ENCODE measurements around the gene RS1. TPM values are rescaled to one million over a fixed set of nuclear protein-coding genes. Genes with fewer than 3 reads are reported as not detected.

RS1 gene
- total and polyA plus RNA-seq, 2 of the 4 experiments (the other 2 are of a cell fraction): not detected

DNA sequence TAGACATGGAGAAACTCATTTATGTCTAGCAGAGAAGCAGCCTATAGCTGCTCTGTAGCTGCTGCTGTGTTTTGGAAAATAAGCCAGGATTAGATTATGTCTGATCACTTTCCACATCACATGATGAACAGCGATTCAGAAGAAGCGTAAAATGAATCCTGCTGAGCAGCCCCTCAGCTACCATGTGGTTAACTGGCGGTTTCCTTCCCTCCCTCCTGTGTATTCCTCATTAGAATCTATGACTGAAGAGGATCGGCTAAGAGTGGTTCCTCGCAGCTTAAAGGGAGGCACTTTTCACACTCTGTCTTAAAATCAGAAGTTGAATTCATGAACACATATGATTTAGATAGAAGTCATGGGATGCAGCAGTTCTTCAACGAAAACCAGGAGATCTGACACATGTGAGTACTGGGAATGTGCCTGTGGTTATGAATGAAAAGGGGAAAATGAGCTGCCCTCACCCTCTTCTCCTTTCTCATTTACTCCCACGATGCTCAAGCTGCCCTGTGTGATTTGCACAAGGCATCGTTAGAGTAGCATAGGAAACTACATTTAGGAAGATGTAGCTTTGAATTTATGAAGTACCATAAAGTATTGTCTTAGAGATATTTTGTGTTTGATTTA lies 35.6 kb upstream of the RS1 start, which contains the start of gene PPEF1:
Gene PPEF1, plus strand, starts transcription at position 220 of the 624 bp plus-strand sequence. Its CDS starts 136 bp downstream, at position 356.
- Histone ChIP-seq H3K79me1 (ENCODE audit: low read depth in 1 of 2, low read length in 2 of 2) (no peaks in the 10 kb centered on the region), H3K18ac (ENCODE audit: low read depth, low read length) (no peak within 1 kb of the TSS), H3K9ac (ENCODE audit: low read depth, low read length) (no peak within 1 kb of the TSS), H4K20me1 (ENCODE audit: insufficient read depth, low read length) (no peaks in the 10 kb centered on the region), H4K91ac (ENCODE audit: insufficient read depth, low read depth, low read length) (no peak within 1 kb of the TSS), H3K56ac (ENCODE audit: extremely low read depth, insufficient read depth, low read length) (no peak within 1 kb of the TSS), H3K9me3 (ENCODE audit: control insufficient read depth, insufficient read depth, low read length) (no peaks in the 10 kb centered on the region), H4K5ac (ENCODE audit: low read depth, low read length) (no peak within 1 kb of the TSS), H3K36me3 (ENCODE audit: control insufficient read depth, insufficient read depth, low read length) (no peaks in the 10 kb centered on the region), H3K4me2 (ENCODE audit: low read depth, low read length) (no peak within 1 kb of the TSS), H3K4me1 (ENCODE audit: control insufficient read depth, insufficient read depth, low read length) (0 out of 2 replicates have a peak, but pooled peaks cover 1% of the 10 kb centered on the region), H3K9me1 (ENCODE audit: insufficient read depth, low read length) (no peaks in the 10 kb centered on the region), H3K27me3 (ENCODE audit: control insufficient read depth, insufficient read depth, low read length) (peaks cover 2% of the 10 kb centered on the region; the same call in 1 of the 2 replicates), H3K14ac (replicated peaks; ENCODE audit: low read depth, low read length) (no peak within 1 kb of the TSS), H2AK5ac (ENCODE audit: low read depth, low read length) (no peak within 1 kb of the TSS), H3K23ac (ENCODE audit: low read depth, low read length) (no peak within 1 kb of the TSS), H2BK15ac (ENCODE audit: low read depth, low read length) (no peak within 1 kb of the TSS), H2BK5ac (ENCODE audit: low read depth, low read length, poor library complexity, severe bottlenecking) (no peak within 1 kb of the TSS), H4K8ac (ENCODE audit: low read depth in 2 of 2, low read length in 2 of 2) (no peak within 1 kb of the TSS), H3K4ac (ENCODE audit: low read depth, low read length) (no peak within 1 kb of the TSS), H3K4me3 (ENCODE audit: insufficient read depth, low read depth, low read length) (no peak within 1 kb of the TSS), H2BK120ac (ENCODE audit: low read depth, low read length) (no peak within 1 kb of the TSS), H2BK20ac (ENCODE audit: low read depth, low read length) (no peak within 1 kb of the TSS), H3K27ac (ENCODE audit: insufficient read depth, low read length) (no peak within 1 kb of the TSS), H2AFZ (replicated peaks; ENCODE audit: low read length, poor library complexity) (no peak within 1 kb of the TSS), H2AK9ac (replicated peaks; ENCODE audit: low read depth, low read length, poor library complexity) (no peak within 1 kb of the TSS)
- dilution Hi-C loops (cut with HindIII; ENCODE audit: low sequenced_read_pairs, unreplicated experiment): no loop called here
- no peak for TF ChIP-seq MXI1 (IDR thresholded peaks at IDR 0.05; ENCODE audit: borderline replicate concordance, low read depth, low read length)
- in situ Hi-C loops (cut with MboI; ENCODE audit: low sequenced_read_pairs): no loop called here
- WGBS, 2 experiments (ENCODE audit: extremely low coverage in 2 of 2, insufficient read length in 1 of 2): no CpG with 5 or more reads among the region's 8 CpGs
- ATAC-seq (ENCODE audit: low read depth) (no peak), DNase-seq (no peak)
- BruUV-seq (replicated peaks): no TSS peak
- intact Hi-C loops (cut with micrococcal nuclease): no loop called here
- POLR2A ChIA-PET (ENCODE audit: unreplicated experiment): no interaction called here
- CTCF ChIA-PET: no interaction called here

Measured in IMR-90 (cell line).